ENCODE measurements around the gene DGKB. TPM values are rescaled to one million over a fixed set of nuclear protein-coding genes. Genes with fewer than 3 reads are reported as not detected.

DGKB gene
- total RNA-seq, 1 donor from 2014 or later: not detected

- H3K9me3 ChIP-seq: no peaks in the 10 kb centered on the region
- no peak overlapping the region for H3K27ac ChIP-seq
- DNase-seq: no peak
- intact Hi-C loops (cut with DNase I): no loop called here
- no peak for TF ChIP-seq CTCF (IDR thresholded peaks at IDR 0.05)
- ATAC-seq: no peak
- no peaks in the 10 kb centered on the region for H3K27me3 ChIP-seq
- no peaks in the 10 kb centered on the region for H3K36me3 ChIP-seq
- H3K4me1 ChIP-seq: no peaks in the 10 kb centered on the region
- H3K4me3 ChIP-seq: no peak overlapping the region
Observed at GRCh38 chr7:14841086-14841485, 61.5 kb downstream of the DGKB start.

GRCh38 chr7:14839307-14839706 lies 63.2 kb downstream of the DGKB start:
- no peak for ATAC-seq
- intact Hi-C loops (cut with DNase I): no loop called here
- TF ChIP-seq CTCF (IDR thresholded peaks at IDR 0.05): no peak
- DNase-seq: no peak
- Histone ChIP-seq H3K9me3 (no peaks in the 10 kb centered on the region), H3K36me3 (no peaks in the 10 kb centered on the region), H3K27me3 (no peaks in the 10 kb centered on the region), H3K27ac (no peak overlapping the region), H3K4me1 (no peaks in the 10 kb centered on the region), H3K4me3 (no peak overlapping the region)

GRCh38 chr7:14837216-14837615 lies 65.3 kb downstream of the DGKB start:
- H3K27me3 ChIP-seq: no peaks in the 10 kb centered on the region
- no peaks in the 10 kb centered on the region for H3K4me1 ChIP-seq
- H3K27ac ChIP-seq: no peak overlapping the region
- TF ChIP-seq CTCF (IDR thresholded peaks at IDR 0.05): no peak
- ATAC-seq (no peak), DNase-seq (no peak)
- intact Hi-C loops (cut with DNase I): no loop called here
- H3K36me3 ChIP-seq: no peaks in the 10 kb centered on the region
- no peak overlapping the region for H3K4me3 ChIP-seq
- H3K9me3 ChIP-seq: no peaks in the 10 kb centered on the region

- Histone ChIP-seq H3K4me3 (no peak overlapping the region), H3K9me3 (no peaks in the 10 kb centered on the region), H3K36me3 (no peaks in the 10 kb centered on the region), H3K27me3 (no peaks in the 10 kb centered on the region), H3K4me1 (no peaks in the 10 kb centered on the region), H3K27ac (no peak overlapping the region)
- no peak for DNase-seq
- intact Hi-C loops (cut with DNase I): no loop called here
- no peak for TF ChIP-seq CTCF (IDR thresholded peaks at IDR 0.05)
- ATAC-seq: no peak
Observed at GRCh38 chr7:14836571-14837189, 65.9 kb downstream of the DGKB start.

- ATAC-seq (no peak), DNase-seq (no peak)
- no peak for TF ChIP-seq CTCF (IDR thresholded peaks at IDR 0.05)
- Histone ChIP-seq H3K27me3 (no peaks in the 10 kb centered on the region), H3K9me3 (no peaks in the 10 kb centered on the region), H3K36me3 (no peaks in the 10 kb centered on the region), H3K27ac (no peak overlapping the region), H3K4me3 (no peak overlapping the region), H3K4me1 (no peaks in the 10 kb centered on the region)
- intact Hi-C loops (cut with DNase I): no loop called here
Observed at GRCh38 chr7:14836006-14836405, 66.5 kb downstream of the DGKB start.

- no peaks in the 10 kb centered on the region for H3K27me3 ChIP-seq
- H3K9me3 ChIP-seq: no peaks in the 10 kb centered on the region
- H3K36me3 ChIP-seq: no peaks in the 10 kb centered on the region
- no peaks in the 10 kb centered on the region for H3K4me1 ChIP-seq
- no peak overlapping the region for H3K27ac ChIP-seq
- DNase-seq (no peak), ATAC-seq (no peak)
- intact Hi-C loops (cut with DNase I): no loop called here
- H3K4me3 ChIP-seq: no peak overlapping the region
- TF ChIP-seq CTCF (IDR thresholded peaks at IDR 0.05): no peak
Observed at GRCh38 chr7:14835384-14835783, 67.2 kb downstream of the DGKB start.

Measured in upper lobe of right lung (tissue), 1 donor.